ENCODE results near the gene PHF14. TPM values are rescaled to one million over a fixed set of nuclear protein-coding genes. Genes with fewer than 3 reads are reported as not detected.
"Not testable (repeated sequence)": the region's sequence is repeated elsewhere in the genome, so short reads cannot be mapped to it uniquely, and the experiment has no call there.

The PHF14 gene
- polyA plus RNA-seq, 1 donor from 2014 or later = 139 TPM

DNA sequence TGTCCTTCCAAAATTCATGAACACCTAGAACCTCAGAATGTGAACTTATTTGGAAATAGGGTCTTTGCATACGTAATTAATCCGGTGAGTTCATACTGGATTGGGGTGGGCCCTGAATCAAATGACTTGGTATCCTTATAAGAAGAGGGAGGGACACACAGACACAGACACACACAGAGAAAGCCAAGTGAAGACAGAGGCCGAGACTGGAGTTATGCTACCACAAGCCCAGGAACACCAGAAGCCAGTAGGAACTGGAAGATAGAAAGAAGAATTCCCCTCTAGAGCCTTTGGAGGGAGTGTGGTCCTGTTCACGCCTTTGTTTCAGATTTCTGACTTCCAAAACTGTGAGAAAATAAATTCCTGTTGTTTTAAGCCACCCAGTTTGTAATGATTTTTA lies 17.1 kb upstream of the PHF14 start:
- no peak overlapping the region for H3K9ac ChIP-seq (ENCODE audit: low read length)
- H3K9me2 ChIP-seq (ENCODE audit: insufficient read depth, low read length) = no peaks in the 10 kb centered on the region
- TF ChIP-seq, protein P1, sequence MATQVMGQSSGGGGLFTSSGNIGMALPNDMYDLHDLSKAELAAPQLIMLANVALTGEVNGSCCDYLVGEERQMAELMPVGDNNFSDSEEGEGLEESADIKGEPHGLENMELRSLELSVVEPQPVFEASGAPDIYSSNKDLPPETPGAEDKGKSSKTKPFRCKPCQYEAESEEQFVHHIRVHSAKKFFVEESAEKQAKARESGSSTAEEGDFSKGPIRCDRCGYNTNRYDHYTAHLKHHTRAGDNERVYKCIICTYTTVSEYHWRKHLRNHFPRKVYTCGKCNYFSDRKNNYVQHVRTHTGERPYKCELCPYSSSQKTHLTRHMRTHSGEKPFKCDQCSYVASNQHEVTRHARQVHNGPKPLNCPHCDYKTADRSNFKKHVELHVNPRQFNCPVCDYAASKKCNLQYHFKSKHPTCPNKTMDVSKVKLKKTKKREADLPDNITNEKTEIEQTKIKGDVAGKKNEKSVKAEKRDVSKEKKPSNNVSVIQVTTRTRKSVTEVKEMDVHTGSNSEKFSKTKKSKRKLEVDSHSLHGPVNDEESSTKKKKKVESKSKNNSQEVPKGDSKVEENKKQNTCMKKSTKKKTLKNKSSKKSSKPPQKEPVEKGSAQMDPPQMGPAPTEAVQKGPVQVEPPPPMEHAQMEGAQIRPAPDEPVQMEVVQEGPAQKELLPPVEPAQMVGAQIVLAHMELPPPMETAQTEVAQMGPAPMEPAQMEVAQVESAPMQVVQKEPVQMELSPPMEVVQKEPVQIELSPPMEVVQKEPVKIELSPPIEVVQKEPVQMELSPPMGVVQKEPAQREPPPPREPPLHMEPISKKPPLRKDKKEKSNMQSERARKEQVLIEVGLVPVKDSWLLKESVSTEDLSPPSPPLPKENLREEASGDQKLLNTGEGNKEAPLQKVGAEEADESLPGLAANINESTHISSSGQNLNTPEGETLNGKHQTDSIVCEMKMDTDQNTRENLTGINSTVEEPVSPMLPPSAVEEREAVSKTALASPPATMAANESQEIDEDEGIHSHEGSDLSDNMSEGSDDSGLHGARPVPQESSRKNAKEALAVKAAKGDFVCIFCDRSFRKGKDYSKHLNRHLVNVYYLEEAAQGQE (IDR thresholded peaks at IDR 0.05; ENCODE audit: borderline replicate concordance) = no peak
- TF ChIP-seq EP300 (conservative IDR thresholded peaks at IDR 0.05; ENCODE audit: poor library complexity, severe bottlenecking) (no peak), SMC3 (conservative IDR thresholded peaks at IDR 0.05; ENCODE audit: poor library complexity) (no peak), POLR2AphosphoS5 (IDR thresholded peaks at IDR 0.05) (no peak), TAF1 (IDR thresholded peaks at IDR 0.05; ENCODE audit: low read depth) (no peak), RAD21 (conservative IDR thresholded peaks at IDR 0.05) (no peak), EZH2 (IDR thresholded peaks at IDR 0.05; ENCODE audit: borderline replicate concordance, insufficient read depth, low read length, poor library complexity, severe bottlenecking) (no peak), MXI1 (conservative IDR thresholded peaks at IDR 0.05; ENCODE audit: poor library complexity, severe bottlenecking) (no peak)
- TF ChIP-seq, protein P2, sequence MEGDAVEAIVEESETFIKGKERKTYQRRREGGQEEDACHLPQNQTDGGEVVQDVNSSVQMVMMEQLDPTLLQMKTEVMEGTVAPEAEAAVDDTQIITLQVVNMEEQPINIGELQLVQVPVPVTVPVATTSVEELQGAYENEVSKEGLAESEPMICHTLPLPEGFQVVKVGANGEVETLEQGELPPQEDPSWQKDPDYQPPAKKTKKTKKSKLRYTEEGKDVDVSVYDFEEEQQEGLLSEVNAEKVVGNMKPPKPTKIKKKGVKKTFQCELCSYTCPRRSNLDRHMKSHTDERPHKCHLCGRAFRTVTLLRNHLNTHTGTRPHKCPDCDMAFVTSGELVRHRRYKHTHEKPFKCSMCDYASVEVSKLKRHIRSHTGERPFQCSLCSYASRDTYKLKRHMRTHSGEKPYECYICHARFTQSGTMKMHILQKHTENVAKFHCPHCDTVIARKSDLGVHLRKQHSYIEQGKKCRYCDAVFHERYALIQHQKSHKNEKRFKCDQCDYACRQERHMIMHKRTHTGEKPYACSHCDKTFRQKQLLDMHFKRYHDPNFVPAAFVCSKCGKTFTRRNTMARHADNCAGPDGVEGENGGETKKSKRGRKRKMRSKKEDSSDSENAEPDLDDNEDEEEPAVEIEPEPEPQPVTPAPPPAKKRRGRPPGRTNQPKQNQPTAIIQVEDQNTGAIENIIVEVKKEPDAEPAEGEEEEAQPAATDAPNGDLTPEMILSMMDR (IDR thresholded peaks at IDR 0.05; ENCODE audit: poor library complexity, severe bottlenecking) = no peak
- no peak overlapping the region for H2AFZ ChIP-seq (ENCODE audit: low read depth, low read length)
- H3K4me2 ChIP-seq (ENCODE audit: low read length) = no peak overlapping the region
- H3K4me3 ChIP-seq (ENCODE audit: low read length) = no peak overlapping the region
- H3K27me3 ChIP-seq (ENCODE audit: insufficient read depth, low read depth, low read length) = no peaks in the 10 kb centered on the region
- H3K79me2 ChIP-seq (replicated peaks; ENCODE audit: insufficient read depth, low read length) = no peaks in the 10 kb centered on the region
- no peak overlapping the region for H3K27ac ChIP-seq (ENCODE audit: low read length)
- H3F3A ChIP-seq (ENCODE audit: insufficient read depth, low read length, poor library complexity, severe bottlenecking) = no peaks in the 10 kb centered on the region
- H4K20me1 ChIP-seq (ENCODE audit: insufficient read depth) = no peaks in the 10 kb centered on the region
- no peaks in the 10 kb centered on the region for H3K36me3 ChIP-seq (ENCODE audit: insufficient read depth, low read length)
- H3K9me3 ChIP-seq (ENCODE audit: low read length) = no peaks in the 10 kb centered on the region

DNA sequence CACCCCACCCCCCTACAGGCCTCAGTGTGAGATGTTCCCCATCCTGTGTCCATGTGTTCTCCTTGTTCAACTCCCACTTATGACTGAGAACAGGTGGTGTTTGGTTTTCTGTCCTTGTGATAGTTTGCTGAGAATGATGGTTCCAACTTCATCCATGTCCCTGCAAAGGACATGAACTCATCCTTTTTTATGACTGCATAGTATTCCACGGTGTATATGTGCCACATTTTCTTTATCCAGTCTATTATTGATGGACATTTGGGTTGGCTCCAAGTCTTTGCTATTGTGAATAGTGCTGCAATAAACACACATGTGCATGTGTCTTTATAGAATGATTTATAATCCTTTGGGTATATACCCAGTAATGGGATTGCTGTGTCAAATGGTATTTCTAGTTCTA lies 13.4 kb upstream of the PHF14 start:
- H3K79me2 ChIP-seq (replicated peaks; ENCODE audit: insufficient read depth, low read length); H3K27ac ChIP-seq (ENCODE audit: low read length); H4K20me1 ChIP-seq (ENCODE audit: insufficient read depth): not testable (repeated sequence)

DNA sequence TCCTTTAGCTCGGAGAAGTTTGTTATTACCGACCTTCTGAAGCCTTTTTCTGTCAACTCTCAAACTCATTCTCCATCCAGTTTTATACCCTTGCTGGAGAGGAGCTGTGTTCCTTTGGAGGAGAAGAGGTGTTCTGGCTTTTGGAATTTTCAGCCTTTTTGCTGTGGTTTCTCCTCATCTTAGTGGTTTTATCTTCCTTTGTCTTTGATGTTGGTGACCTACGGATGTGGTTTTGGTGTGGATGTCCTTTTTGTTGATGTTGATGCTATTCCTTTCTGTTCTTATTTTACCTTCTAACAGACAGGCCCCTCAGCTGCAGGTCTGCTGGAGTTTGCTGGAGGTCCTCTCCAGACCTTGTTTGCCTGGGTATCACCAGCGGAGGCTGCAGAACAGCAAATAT lies 8.7 kb upstream of the PHF14 start:
- H3F3A ChIP-seq (ENCODE audit: insufficient read depth, low read length, poor library complexity, severe bottlenecking); H3K4me2 ChIP-seq (ENCODE audit: low read length); H3K27ac ChIP-seq (ENCODE audit: low read length); H3K9me2 ChIP-seq (ENCODE audit: insufficient read depth, low read length); H2AFZ ChIP-seq (ENCODE audit: low read depth, low read length); H3K36me3 ChIP-seq (ENCODE audit: insufficient read depth, low read length); H3K4me3 ChIP-seq (ENCODE audit: low read length); H3K79me2 ChIP-seq (replicated peaks; ENCODE audit: insufficient read depth, low read length); H3K9me3 ChIP-seq (ENCODE audit: low read length); H3K9ac ChIP-seq (ENCODE audit: low read length); H4K20me1 ChIP-seq (ENCODE audit: insufficient read depth); H3K27me3 ChIP-seq (ENCODE audit: insufficient read depth, low read depth, low read length): not testable (repeated sequence)

More for the DNA sequence above, 13.4 kb upstream of the PHF14 start:
- H3K9me2 ChIP-seq (ENCODE audit: insufficient read depth, low read length); H3K4me2 ChIP-seq (ENCODE audit: low read length); H2AFZ ChIP-seq (ENCODE audit: low read depth, low read length); H3F3A ChIP-seq (ENCODE audit: insufficient read depth, low read length, poor library complexity, severe bottlenecking); H3K4me3 ChIP-seq (ENCODE audit: low read length); H3K9ac ChIP-seq (ENCODE audit: low read length); H3K9me3 ChIP-seq (ENCODE audit: low read length); H3K27me3 ChIP-seq (ENCODE audit: insufficient read depth, low read depth, low read length); H3K36me3 ChIP-seq (ENCODE audit: insufficient read depth, low read length): not testable (repeated sequence)
